Activated CD8-positive, alpha-beta memory T cell treated with anti-CD3 and anti-CD28 coated beads, Interleukin-2, amount 50 U/mL, for 24 hours (primary cell): Measurements from ENCODE around the gene ANO1.

Source experiments
- DNase-seq: peaks from one replicate; pipeline ENCODE4 v3.0.0-alpha.2; 2020; ENCODE audit errors: extremely low read depth

The ANO1 gene

DNA sequence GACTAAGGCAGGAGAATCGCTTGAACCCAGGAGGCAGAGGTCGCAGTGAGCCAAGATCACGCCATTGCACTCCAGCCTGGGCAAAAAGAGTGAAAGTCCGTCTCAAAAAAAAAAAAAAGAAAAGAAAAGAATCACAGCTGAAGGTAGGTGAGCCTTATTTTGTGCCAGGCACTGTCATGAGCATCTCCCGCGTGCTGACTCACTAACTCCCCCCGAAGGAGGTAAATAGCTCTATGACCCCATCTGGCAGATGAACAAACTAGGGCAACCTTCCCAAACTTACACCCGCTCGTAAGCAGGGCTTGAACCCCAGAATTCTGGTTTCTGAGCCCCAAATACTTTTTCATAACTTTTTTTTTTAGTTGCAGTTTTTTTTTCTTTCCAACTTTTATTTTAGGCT is 60.3 kb downstream of the ANO1 start:
- DNase-seq = no peak

DNA sequence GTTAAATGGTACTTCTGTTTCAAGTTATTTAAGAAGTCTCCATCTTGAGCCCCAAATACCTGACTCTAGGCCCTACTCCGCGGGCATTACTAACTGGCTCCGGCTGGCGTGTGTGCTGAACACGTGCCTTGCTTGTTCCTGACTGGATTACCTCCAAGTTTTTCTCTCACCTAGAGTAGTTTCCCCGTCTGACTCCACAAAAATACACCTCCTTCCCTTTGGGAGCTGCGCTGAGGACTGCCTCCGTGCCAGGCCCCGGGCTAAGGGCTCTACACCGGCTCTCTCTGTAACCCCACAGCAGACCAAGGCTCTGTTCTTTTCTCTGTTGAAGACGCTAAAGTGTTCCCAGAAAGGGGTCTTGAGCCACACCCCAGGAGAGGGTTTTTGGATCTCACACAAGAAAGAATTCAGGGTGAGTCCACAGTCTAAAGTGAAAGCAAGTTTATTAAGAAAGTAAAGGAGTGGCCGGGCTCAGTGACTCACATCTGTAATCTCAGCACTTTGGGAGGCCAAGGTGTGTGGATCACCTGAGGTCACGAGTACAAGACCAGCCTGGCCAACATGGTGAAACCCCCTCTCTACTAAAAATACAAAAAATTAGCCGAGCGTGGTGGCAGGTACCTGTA is 61.8 kb downstream of the ANO1 start:
- no peak for DNase-seq

DNA sequence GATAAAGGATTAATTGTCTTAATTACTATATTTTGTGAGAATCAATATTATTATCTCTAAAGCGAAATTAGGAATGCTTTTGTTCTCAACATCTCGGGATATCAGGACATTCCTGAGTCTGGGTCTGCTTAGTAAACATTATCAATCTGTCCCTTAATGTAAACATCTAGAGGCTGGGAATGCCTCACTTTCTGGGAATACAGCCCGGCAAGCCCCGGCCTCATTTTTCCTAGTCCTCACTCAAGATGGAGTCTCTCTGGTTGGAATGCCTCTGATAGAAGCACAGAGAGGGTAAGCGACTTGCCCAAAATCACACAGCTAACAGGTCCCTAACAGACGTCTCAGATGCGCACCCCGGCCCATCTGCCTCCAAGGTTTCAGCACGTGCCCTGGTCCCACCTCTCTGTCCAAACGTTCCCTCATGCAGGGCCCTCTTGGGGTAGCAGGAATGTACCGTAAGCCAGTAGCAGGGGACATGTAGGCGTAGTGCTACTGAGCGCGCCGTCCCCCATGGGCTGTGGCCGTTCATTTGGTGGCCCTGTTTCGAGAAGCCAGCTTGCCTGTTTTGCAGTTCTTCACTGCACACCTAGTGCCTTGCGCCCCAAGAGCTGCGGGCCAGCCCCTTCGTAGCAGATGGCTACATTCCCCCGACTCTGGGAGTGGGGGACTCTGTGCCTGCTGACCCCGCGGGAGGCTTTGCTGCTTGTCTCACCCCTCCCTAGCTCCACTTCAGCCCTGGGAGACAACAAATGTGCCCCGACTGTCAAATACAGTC is 62.8 kb downstream of the ANO1 start:
- DNase-seq = no peak

DNA sequence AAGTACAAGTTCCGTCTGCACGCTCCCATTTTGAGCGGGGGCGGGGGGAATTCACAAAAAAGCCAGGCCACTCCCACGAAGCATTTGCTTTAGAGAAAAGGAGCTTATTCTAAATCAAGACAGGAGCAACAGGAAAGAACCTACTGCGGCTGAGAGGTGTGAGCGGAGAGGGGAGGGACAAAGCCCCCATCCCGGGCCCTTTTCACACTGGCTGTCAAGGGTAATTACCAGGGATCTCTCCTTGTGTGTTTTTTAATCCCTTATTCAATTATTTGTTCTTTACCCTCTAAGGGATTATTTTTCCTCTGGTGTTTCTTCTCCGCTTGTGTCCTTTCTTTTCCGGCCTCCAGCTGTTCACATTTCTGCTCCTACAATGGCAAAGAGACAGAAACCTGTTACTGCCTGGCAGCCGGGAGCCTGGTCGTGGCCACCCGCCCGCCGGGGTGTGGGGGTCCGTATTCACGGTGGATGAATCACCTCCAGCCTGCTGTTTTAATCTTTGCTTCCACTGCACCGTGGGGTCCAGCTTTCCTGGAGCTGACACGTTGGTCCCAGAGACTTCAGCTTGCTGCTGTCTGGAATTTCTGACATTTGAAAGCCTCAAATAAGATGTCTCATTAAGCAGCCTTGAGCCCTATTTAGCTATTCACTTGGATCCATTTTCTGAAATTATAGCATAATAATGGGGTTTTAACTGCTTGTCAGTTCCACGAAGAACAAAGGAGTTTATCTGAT is 63.5 kb downstream of the ANO1 start:
- no peak for DNase-seq

DNA sequence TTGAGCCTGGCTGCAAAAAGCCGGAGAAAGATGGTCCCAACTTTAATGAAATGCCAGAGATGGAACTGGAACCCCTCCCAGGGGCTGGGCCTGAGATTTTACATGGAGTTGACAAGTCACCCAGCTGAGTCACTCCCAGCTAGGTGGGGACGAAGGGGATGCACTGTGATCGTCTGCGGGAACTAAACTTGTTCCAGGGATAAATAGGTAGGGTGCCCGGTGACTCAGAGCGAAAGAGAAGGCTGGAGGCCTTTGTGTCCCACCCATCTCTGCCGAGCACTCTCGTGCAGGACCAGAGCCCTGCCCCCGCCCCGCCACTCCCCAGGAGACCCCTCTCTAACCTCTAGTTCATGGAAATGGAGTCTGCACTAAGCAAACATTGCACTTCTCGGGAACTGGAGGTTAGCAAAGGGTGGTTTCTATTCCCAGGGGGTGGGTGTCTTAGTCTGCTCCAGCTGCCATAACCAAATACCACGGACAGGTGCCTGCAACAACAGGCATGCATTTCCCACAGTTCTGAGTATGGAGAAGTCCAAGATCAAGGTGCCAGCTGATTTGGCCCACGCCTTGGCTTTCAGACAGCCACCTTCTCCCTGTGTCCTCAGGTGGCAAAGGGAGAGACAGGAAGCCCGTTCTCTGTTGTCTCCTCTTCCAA is 64.2 kb downstream of the ANO1 start:
- no peak for DNase-seq

DNA sequence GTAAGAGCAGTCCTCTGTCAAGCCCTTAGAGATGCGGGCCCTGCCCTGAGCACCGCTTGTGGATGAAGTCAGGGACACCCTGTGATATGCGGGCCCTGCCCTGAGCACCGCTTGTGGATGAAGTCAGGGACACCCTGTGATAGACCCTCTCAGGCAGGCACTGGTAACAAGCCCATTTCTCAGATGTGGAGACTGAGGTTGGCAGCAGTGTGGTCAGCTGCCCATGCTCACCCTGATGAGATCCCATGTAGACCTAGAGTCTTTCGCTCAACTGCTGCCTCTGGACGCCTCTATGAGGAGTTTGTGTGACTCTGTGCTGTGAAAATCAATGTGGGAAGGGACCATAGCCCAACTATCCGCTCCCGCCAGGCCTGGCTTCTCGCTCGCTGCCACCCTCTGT is 66.1 kb downstream of the ANO1 start:
- DNase-seq = no peak

DNA sequence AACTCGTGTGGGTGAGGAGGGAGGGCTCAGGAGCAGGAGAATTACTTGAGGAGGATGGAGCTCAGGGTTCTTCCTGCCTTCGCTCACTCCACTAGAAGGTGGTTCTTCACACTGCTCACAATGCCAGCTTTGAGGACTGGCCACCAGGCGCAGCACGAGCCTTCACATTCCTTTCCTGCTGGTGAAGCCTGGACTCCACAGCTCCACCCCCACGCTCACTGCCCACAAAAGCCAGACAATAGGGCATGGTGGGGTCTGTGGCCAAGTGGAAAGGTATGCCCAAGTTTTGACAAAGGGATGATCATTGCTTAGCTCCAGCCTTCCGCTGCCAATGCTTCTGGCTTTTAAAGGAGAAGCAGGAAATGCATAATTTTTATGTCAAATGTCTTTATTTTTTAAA is 67.0 kb downstream of the ANO1 start:
- DNase-seq = no peak

DNA sequence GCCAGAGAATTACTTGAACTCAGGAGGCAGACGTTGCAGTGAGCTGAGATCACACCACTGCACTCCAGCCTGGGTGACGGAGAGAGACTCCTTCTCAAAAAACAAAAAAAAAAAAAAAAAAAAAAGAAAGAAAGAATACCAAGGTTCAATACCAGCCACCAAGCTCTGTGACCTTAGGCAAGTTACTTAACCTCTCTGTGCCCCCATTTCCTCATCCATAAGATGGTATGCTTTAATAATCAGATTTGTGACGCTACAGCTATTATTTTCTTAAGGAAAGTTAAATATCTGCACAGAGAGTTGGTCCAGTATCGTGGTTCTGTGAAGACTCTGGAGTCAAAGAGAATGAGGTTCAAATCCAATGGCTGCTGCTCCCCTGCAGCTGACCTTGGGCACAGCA is 67.7 kb downstream of the ANO1 start:
- DNase-seq = no peak

DNA sequence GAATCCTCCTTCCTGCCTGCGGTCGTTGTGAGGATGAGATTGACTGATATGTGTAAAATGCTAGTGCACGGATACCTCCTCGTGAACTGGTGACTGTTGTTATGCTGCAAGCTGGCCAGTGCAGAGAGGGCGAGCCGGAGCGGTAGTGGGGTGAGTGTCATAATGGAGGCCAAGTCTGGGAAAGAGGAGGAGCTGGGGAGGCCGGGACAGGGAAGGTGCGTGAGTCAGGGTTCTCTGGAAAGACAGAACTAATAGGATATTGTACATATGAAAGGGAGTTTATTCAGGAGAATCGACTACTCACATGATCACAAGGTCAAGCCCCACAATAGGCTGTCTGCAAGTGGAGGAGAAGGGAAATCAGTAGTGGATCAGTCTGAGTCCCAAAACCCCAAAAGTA is 68.2 kb downstream of the ANO1 start:
- no peak for DNase-seq

DNA sequence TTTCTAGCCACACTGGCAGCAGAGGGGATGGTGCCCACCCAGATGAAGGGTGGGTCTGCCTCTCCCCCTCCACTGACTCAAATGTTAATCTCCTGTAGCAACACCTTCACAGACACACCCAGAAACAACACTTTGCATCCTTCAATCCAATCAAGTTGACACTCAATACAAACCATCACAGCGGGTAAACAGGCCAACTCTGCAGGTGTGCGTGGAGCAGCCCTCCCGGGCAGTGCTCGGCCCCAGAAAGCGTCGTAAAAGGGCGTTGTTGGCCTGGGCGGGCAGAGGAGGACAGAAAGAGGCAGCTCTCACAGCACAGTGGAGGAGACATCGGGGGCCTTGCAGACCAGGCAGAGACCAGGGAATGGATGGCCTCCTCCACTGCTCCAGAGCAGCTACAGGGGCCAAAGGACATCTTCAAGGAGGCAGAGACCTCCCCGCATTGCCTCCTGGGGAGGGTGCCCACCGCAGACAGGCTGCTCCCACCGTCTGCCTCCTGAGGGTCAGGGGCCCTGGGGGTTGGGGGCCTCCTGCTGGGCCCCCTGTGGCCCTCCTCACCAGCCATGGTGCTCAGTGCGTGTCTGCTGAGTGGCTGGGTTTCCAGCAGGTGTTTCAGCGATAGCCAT is 68.9 kb downstream of the ANO1 start:
- DNase-seq = no peak

DNA sequence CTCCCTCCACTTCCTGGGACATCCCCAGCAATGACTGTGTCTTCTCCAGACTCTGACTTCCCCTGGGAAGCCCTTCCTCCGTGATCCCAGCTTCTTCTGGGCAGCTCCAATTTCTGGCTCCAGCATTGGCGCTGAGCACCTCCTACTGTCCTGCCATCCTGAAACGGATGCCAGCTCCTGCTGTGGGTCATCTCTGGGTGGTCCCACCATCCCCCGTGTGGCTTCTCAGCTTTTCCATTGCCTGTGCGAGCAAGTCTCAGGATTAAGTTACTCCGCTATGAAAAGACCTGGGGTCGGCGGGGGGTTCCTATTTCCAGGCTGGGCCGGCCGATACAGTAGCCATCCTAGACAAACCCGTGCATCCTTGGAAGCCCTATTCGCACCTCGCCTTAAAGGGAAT is 69.6 kb downstream of the ANO1 start:
- no peak for DNase-seq

DNA sequence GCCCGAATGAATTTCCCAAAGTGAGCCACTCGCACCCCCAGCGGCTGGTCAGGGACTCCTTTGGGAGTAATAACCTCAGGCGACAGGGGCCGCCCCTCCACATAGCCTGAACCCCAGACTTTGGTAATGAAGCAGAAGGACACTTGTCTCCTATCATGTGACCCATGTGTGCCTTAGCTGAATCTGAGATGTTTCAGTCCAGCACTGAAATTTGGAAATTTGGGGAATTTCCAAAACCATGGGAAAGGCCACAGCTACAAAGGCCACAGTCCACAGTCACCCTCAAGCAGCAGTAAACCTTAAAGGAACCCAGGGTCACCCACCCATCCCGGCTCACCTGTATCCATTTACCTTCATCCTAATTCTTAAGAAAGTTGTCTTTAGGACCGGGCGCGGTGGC is 73.6 kb downstream of the ANO1 start:
- DNase-seq = no peak

DNA sequence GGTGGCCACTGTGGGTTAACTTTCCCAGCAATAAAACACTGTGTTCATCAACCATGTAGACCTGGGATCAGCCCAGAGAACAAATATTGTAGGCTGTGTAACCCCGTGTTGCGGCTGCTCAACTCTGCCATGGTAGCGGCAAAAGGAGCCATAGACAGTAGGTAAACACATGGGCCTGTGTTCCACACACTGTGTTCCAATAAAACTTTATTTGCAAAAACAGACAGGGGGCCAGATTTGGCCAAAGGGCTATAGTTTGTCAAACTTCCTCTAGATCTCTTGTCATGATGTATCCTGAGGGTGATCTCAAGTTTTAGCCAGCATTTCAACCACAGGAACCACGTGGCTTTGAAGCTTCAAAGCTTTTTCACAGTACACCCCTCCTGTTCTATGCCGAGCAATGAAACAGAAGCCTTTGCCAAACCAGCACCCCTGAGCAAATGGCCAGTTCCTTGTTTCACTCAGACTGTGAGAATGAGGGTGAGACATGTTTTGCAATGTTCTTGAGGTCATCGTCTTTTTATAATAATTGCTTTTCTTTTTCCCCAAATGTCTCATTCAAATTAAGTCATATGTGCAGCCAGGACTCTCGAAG is 75.1 kb downstream of the ANO1 start:
- DNase-seq = no peak

DNA sequence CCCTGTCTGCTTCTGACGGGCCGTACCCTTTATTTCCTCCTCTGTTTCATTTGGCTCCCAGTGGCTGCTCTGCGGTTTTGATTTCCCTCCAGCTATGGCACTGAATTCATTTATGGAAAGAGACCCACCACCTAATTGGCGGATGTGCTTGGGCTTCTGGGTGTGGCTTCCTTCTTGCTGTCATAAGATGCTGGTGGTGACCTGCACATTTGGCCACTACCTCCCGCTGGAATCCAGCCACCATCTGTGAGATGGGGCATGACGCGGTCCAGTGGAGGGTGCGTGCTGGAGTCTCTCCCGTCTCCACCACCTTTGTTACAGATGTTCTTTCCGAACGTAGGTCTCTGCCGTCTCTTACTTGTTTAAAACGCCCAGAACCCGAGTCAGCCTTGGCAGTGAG is 77.3 kb downstream of the ANO1 start:
- no peak for DNase-seq

DNA sequence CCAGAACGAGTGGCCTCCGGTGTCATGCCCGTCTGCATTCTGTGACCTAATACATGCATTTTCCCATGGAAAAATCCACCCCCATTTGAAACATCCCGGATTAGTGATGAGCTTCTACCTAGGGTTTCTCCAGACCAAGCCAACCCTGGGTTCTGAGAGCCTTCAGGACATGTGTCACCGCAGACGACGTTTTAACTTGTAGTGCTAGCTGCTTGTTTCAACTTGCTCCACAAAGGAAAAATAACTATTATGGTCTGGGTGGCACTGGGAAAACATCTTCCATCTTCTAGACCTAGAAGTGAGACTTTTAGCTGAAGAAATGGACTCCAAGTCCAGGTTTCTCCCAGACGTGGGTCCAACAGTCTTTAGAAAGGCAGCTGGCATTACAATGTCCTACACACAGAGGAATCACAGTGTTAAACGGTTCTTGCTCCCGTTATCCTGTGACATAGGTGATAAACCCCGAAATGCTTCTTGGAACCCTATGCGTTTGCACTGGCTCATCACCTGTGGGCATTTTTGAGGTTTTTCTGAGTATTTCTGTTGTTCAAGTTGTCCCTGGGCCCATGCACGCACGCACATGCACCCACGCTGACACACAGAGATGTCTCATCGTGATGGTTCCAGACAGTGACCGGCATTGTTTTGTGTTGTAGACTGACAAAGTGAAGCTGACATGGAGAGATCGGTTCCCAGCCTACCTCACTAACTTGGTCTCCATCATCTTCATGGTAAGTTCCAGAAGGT is 78.3 kb downstream of the ANO1 start:
- DNase-seq = no peak

DNA sequence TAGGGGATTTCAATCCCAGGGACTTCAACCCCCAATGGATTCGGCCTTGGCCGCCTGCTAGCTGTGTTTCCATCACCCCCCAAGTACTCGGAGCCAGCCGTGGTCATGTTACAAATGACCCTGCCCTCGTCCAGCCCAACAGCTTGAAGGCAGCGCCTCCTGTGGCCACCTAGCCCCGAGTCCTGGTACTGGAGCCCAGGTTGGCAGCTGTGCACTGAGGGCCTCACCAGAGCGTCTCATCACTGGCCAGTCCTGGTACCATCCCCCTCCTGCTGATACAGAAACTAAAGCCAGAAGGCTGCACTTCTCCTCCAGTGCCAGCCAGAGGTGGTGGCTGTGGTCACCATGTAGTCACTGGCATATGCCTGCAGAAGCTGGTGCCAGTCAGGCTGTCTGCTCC is 80.1 kb downstream of the ANO1 start:
- DNase-seq = no peak

DNA sequence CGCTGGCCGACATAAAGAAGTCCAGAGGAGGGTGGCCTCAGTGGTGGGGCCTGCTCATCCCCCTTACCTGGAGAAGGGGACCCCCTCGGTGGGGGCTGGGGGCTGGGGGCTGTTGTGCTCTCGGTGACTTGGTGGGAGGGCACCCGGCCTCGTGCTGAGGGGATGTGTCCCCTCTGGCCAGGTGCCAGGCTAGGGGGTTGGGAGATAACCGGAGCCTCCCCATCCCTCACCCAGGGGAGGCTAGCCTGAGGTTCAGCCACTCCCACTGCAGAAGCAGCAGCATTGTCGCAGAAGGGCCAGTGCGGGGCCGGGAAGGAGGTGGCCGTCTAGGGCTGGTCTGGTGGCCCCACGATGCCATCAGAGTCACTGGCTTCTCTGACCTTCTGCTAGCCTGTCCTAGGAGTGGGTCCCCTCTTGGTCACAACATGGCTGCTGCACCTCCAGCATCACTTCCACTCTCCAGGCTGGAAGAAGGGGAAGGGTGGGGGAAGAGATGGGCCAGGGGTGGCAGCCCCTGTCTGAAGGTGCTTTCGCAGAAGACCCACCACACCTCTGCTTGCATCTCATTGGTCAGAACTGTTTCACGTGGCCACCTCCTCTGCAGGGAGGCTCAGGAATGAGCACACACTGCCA is 80.8 kb downstream of the ANO1 start:
- no peak for DNase-seq

DNA sequence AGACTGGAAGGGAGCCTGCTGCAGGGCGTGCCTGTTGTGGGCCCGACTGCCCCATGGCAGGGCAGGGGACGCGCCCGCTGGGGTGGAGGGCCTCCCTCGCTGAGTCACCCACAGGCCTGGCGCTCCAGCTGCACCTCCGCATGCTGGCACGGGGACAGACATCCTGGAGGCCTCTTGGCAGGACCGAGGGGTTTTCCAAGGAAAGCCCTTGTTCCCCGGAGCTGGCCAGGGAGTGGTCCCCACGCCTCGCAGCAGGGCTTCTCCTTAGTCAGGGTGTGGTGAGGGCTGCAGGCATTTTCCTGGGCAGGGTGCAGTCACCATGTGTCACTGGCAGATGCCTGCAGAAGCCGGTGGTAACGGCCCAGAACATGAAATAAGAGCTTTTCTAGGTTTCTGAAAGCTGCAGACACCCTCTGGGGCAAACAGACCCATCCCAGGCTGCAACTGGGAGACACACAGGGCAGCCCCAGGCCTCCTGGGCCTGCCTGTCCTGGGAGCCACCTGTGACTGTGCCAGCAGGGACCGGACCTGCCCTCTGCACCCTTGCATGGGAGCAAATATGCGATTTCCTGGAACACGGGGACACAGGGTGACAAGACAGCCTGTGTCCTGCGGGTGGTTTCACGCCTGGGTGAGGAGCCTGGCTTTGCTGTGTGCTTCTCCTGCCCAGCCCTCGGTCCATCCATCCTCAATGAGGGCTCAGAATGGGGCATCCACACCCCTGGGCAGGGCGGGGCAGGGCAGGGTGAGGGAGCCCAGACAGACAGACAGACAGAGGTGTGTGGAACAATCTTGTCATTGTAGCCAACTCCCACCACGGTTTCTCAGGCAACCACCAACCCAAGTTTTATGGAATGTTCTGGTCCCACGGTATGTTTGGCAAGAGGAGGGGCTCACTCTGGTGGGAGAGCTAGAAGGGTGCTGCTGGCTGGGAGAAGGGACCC is 81.8 kb downstream of the ANO1 start:
- DNase-seq = no peak

DNA sequence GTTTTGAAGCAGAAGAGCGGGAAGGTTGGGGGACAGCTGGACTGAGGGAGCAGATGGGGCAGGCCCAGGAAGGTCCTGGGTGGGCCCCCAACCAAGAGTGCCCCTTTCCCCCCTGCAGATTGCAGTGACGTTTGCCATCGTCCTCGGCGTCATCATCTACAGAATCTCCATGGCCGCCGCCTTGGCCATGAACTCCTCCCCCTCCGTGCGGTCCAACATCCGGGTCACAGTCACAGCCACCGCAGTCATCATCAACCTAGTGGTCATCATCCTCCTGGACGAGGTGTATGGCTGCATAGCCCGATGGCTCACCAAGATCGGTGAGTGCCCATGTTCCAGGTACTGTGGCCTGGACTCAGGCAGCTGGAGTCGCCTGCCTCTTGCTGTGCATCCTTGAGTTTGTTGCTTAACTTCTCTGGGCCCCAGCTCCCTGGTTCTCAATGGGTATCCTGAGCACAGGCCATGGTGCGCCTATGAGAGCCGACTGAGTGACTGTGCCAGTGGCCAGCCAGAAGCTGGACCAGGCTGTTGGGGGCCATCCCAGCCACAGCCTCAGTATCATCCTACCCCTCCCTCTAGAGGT is 83.0 kb downstream of the ANO1 start:
- DNase-seq = no peak
